GM18517 (cell line): ENCODE results near the gene AP1G1.
"Not testable (repeated sequence)": the region's sequence is repeated elsewhere in the genome, so short reads cannot be mapped to it uniquely, and the experiment has no call there.

Source experiments
- ATAC-seq: cut with Tn5 transposase; IDR thresholded peaks from one replicate; pipeline ENCODE4 v1.9.1; 2021; ENCODE audit warnings: mild to moderate bottlenecking, moderate library complexity; ENCODE audit not compliant: unreplicated experiment

The AP1G1 gene

GRCh38 chr16:71810155-71810530 is 1.5 kb upstream of the AP1G1 start:
- not testable (repeated sequence) for ATAC-seq

- peak; percentile 36 for ATAC-seq
Measured at GRCh38 chr16:71807905-71808592, 585 bp downstream of the AP1G1 start.

- ATAC-seq = no peak
Measured at GRCh38 chr16:71803305-71803690, 5.3 kb downstream of the AP1G1 start.

- no peak for ATAC-seq
Measured at GRCh38 chr16:71796501-71797097, 12.0 kb downstream of the AP1G1 start.

- no peak for ATAC-seq
Measured at GRCh38 chr16:71794943-71795342, 13.7 kb downstream of the AP1G1 start.

GRCh38 chr16:71794018-71794417 is 14.6 kb downstream of the AP1G1 start:
- no peak for ATAC-seq

GRCh38 chr16:71792176-71792575 is 16.5 kb downstream of the AP1G1 start:
- ATAC-seq = no peak

- ATAC-seq = not testable (repeated sequence)
Measured at GRCh38 chr16:71790329-71790728, 18.3 kb downstream of the AP1G1 start.

- ATAC-seq = no peak
Measured at GRCh38 chr16:71789136-71789535, 19.5 kb downstream of the AP1G1 start.

- ATAC-seq = no peak
Measured at GRCh38 chr16:71788578-71788977, 20.1 kb downstream of the AP1G1 start.

- not testable (repeated sequence) for ATAC-seq
Measured at GRCh38 chr16:71785143-71785542, 23.5 kb downstream of the AP1G1 start.

- no peak for ATAC-seq
Measured at GRCh38 chr16:71784093-71784492, 24.5 kb downstream of the AP1G1 start.

GRCh38 chr16:71781741-71782140 is 26.9 kb downstream of the AP1G1 start:
- no peak for ATAC-seq

GRCh38 chr16:71780521-71781089 is 28.0 kb downstream of the AP1G1 start:
- ATAC-seq = no peak

GRCh38 chr16:71778780-71779179 is 29.9 kb downstream of the AP1G1 start:
- no peak for ATAC-seq

GRCh38 chr16:71777329-71777728 is 31.3 kb downstream of the AP1G1 start:
- ATAC-seq = no peak

GRCh38 chr16:71775949-71776348 is 32.7 kb downstream of the AP1G1 start:
- ATAC-seq = no peak

GRCh38 chr16:71771571-71771970 is 37.1 kb downstream of the AP1G1 start:
- ATAC-seq = no peak

- ATAC-seq = no peak
Measured at GRCh38 chr16:71769222-71769621, 39.4 kb downstream of the AP1G1 start.

- ATAC-seq = no peak
Measured at GRCh38 chr16:71767060-71767900, 41.4 kb downstream of the AP1G1 start.

- ATAC-seq = no peak
Measured at GRCh38 chr16:71762186-71762585, 46.4 kb downstream of the AP1G1 start.

GRCh38 chr16:71761097-71761496 is 47.5 kb downstream of the AP1G1 start:
- no peak for ATAC-seq
